BLaER1 (cell line): ENCODE data around the gene GFOD1.
"Not testable (repeated sequence)": the region's sequence is repeated elsewhere in the genome, so short reads cannot be mapped to it uniquely, and the experiment has no call there.

Experiments
- H3K27ac ChIP-seq: shearing (Covaris generic); formaldehyde crosslinking; 2 replicates; pipeline ENCODE4 v1.8.1; 2022
- H3K27me3 ChIP-seq: shearing (Covaris generic); formaldehyde crosslinking; 2 replicates; pipeline ENCODE4 v1.8.1; 2022
- H3K36me3 ChIP-seq: shearing (Covaris generic); formaldehyde crosslinking; 2 replicates; pipeline ENCODE4 v1.8.1; 2022
- H3K4me1 ChIP-seq: shearing (Covaris generic); formaldehyde crosslinking; 2 replicates; pipeline ENCODE4 v1.8.1; 2022
- H3K4me2 ChIP-seq: shearing (Covaris generic); formaldehyde crosslinking; 2 replicates; pipeline ENCODE4 v1.8.1; 2022
- H3K4me3 ChIP-seq: shearing (Covaris generic); formaldehyde crosslinking; 2 replicates; pipeline ENCODE4 v1.8.1; 2022
- H3K9ac ChIP-seq: shearing (Covaris generic); formaldehyde crosslinking; 2 replicates; pipeline ENCODE4 v1.8.1; 2022
- H3K9me3 ChIP-seq: shearing (Covaris generic); formaldehyde crosslinking; 2 replicates; pipeline ENCODE4 v1.8.1; 2022
- H4K20me1 ChIP-seq: shearing (Covaris generic); formaldehyde crosslinking; 2 replicates; pipeline ENCODE4 v1.8.1; 2022
- Cebpa-rat ChIP-seq: shearing (Covaris generic); IDR thresholded peaks from 2 replicates; pipeline ENCODE4 v1.8.1; 2022

Gene GFOD1

GRCh38 chr6:13447949-13448724 is 39.3 kb downstream of the GFOD1 start:
- no peak overlapping the region for H3K9ac ChIP-seq
- H3K36me3 ChIP-seq: peaks cover 24% of the 10 kb centered on the region
- peak overlapping the region; percentile 71 for H3K4me2 ChIP-seq
- H3K27me3 ChIP-seq: no peaks in the 10 kb centered on the region
- peaks cover 33% of the 10 kb centered on the region for H4K20me1 ChIP-seq
- H3K4me3 ChIP-seq: no peak overlapping the region
- TF ChIP-seq Cebpa-rat: no peak
- H3K27ac ChIP-seq: peak overlapping the region; percentile 40; the same call in 1 of the 2 replicates
- H3K9me3 ChIP-seq: peaks cover 8% of the 10 kb centered on the region; the same call in 1 of the 2 replicates
- peaks cover 49% of the 10 kb centered on the region for H3K4me1 ChIP-seq

- Histone ChIP-seq H3K9me3 (peaks cover 8% of the 10 kb centered on the region; the same call in 1 of the 2 replicates), H3K27me3 (no peaks in the 10 kb centered on the region), H3K4me2 (peak overlapping the region; percentile 71), H4K20me1 (peaks cover 31% of the 10 kb centered on the region), H3K4me3 (no peak overlapping the region), H3K4me1 (peaks cover 49% of the 10 kb centered on the region), H3K9ac (peak overlapping the region; percentile 63; the same call in 1 of the 2 replicates), H3K27ac (peak overlapping the region; percentile 52), H3K36me3 (peaks cover 15% of the 10 kb centered on the region)
- TF ChIP-seq Cebpa-rat: no peak
Measured at GRCh38 chr6:13446381-13446780, 41.0 kb downstream of the GFOD1 start.

GRCh38 chr6:13445744-13446115 is 41.7 kb downstream of the GFOD1 start:
- Histone ChIP-seq H4K20me1 (peaks cover 27% of the 10 kb centered on the region), H3K9me3 (peaks cover 8% of the 10 kb centered on the region; the same call in 1 of the 2 replicates), H3K4me3 (no peak overlapping the region), H3K36me3 (peaks cover 8% of the 10 kb centered on the region), H3K27me3 (no peaks in the 10 kb centered on the region), H3K9ac (peak overlapping the region; percentile 63), H3K4me2 (peak overlapping the region; percentile 71), H3K27ac (peak overlapping the region; percentile 52), H3K4me1 (peaks cover 49% of the 10 kb centered on the region)
- TF ChIP-seq Cebpa-rat: no peak

GRCh38 chr6:13445005-13445743 is 42.2 kb downstream of the GFOD1 start:
- peaks cover 27% of the 10 kb centered on the region for H4K20me1 ChIP-seq
- H3K9me3 ChIP-seq: peaks cover 8% of the 10 kb centered on the region; the same call in 1 of the 2 replicates
- H3K27ac ChIP-seq: peak overlapping the region; percentile 52
- no peak overlapping the region for H3K4me3 ChIP-seq
- peaks cover 49% of the 10 kb centered on the region for H3K4me1 ChIP-seq
- peak overlapping the region; percentile 71 for H3K4me2 ChIP-seq
- peaks cover 3% of the 10 kb centered on the region for H3K36me3 ChIP-seq
- H3K9ac ChIP-seq: peak overlapping the region; percentile 63
- no peaks in the 10 kb centered on the region for H3K27me3 ChIP-seq
- TF ChIP-seq Cebpa-rat: no peak

- peaks cover 27% of the 10 kb centered on the region for H4K20me1 ChIP-seq
- no peak overlapping the region for H3K9ac ChIP-seq
- no peak overlapping the region for H3K4me3 ChIP-seq
- no peak for TF ChIP-seq Cebpa-rat
- H3K27me3 ChIP-seq: no peaks in the 10 kb centered on the region
- H3K27ac ChIP-seq: no peak overlapping the region
- peaks cover 7% of the 10 kb centered on the region; the same call in 1 of the 2 replicates for H3K9me3 ChIP-seq
- peaks cover 49% of the 10 kb centered on the region for H3K4me1 ChIP-seq
- H3K4me2 ChIP-seq: peak overlapping the region; percentile 71
- no peaks in the 10 kb centered on the region; the same call in 1 of the 2 replicates for H3K36me3 ChIP-seq
Measured at GRCh38 chr6:13444604-13445003, 42.8 kb downstream of the GFOD1 start.

GRCh38 chr6:13443978-13444377 is 43.4 kb downstream of the GFOD1 start:
- H3K4me3 ChIP-seq, H3K36me3 ChIP-seq, H3K9me3 ChIP-seq, H3K27ac ChIP-seq, H3K27me3 ChIP-seq, H3K4me2 ChIP-seq, H3K9ac ChIP-seq: not testable (repeated sequence)
- peaks cover 48% of the 10 kb centered on the region for H3K4me1 ChIP-seq
- peaks cover 27% of the 10 kb centered on the region for H4K20me1 ChIP-seq

- Histone ChIP-seq H3K9ac (no peak overlapping the region), H3K27ac (no peak overlapping the region), H3K4me3 (no peak overlapping the region), H3K4me2 (no peak overlapping the region), H3K27me3 (no peaks in the 10 kb centered on the region), H3K4me1 (peaks cover 28% of the 10 kb centered on the region), H3K9me3 (no peaks in the 10 kb centered on the region), H3K36me3 (no peaks in the 10 kb centered on the region), H4K20me1 (peaks cover 33% of the 10 kb centered on the region)
- TF ChIP-seq Cebpa-rat: no peak
Measured at GRCh38 chr6:13441778-13442177, 45.6 kb downstream of the GFOD1 start.

- TF ChIP-seq Cebpa-rat: no peak
- H3K27ac ChIP-seq: no peak overlapping the region
- H3K36me3 ChIP-seq: peaks cover 4% of the 10 kb centered on the region; the same call in 1 of the 2 replicates
- no peak overlapping the region for H3K4me2 ChIP-seq
- H3K9me3 ChIP-seq: peaks cover 7% of the 10 kb centered on the region
- H3K9ac ChIP-seq: no peak overlapping the region
- H4K20me1 ChIP-seq: peaks cover 13% of the 10 kb centered on the region
- H3K4me3 ChIP-seq: no peak overlapping the region
- H3K4me1 ChIP-seq: peaks cover 11% of the 10 kb centered on the region
- H3K27me3 ChIP-seq: no peaks in the 10 kb centered on the region
Measured at GRCh38 chr6:13439644-13440043, 47.8 kb downstream of the GFOD1 start.

- Histone ChIP-seq H3K27me3 (no peaks in the 10 kb centered on the region), H3K4me3 (no peak overlapping the region), H4K20me1 (peaks cover 11% of the 10 kb centered on the region; the same call in 1 of the 2 replicates), H3K27ac (no peak overlapping the region), H3K4me1 (0 out of 2 replicates have a peak, but pooled peaks cover 10% of the 10 kb centered on the region), H3K4me2 (no peak overlapping the region), H3K9ac (no peak overlapping the region), H3K9me3 (peaks cover 12% of the 10 kb centered on the region), H3K36me3 (peaks cover 8% of the 10 kb centered on the region; the same call in 1 of the 2 replicates)
- no peak for TF ChIP-seq Cebpa-rat
Measured at GRCh38 chr6:13438126-13438525, 49.3 kb downstream of the GFOD1 start.
